ENCODE data around the gene ARMC6. TPM values are rescaled to one million over a fixed set of nuclear protein-coding genes. Genes with fewer than 3 reads are reported as not detected.

The ARMC6 gene
- total RNA-seq, 4 donors from 2014 or later, result 14.4 to 34.9 (median 26.0) TPM

- 84% methylated on average over 16 of the region's 16 CpGs for WGBS
- H3K4me1 ChIP-seq, result peaks cover 11% of the 10 kb centered on the region
- no peak overlapping the region for H3K27ac ChIP-seq
- DNase-seq (ENCODE audit: low spot score in 2 of 2), result no peak
- H3K4me3 ChIP-seq, result no peak overlapping the region
- no peaks in the 10 kb centered on the region for H3K27me3 ChIP-seq
- H3K9me3 ChIP-seq, result no peaks in the 10 kb centered on the region
- H3K36me3 ChIP-seq, result peaks cover 3% of the 10 kb centered on the region
- TF ChIP-seq POLR2AphosphoS5 (IDR thresholded peaks at IDR 0.05), result no peak
- TF ChIP-seq POLR2A (IDR thresholded peaks at IDR 0.05), result no peak
- TF ChIP-seq EP300 (IDR thresholded peaks at IDR 0.05), result no peak
- TF ChIP-seq, protein P1, sequence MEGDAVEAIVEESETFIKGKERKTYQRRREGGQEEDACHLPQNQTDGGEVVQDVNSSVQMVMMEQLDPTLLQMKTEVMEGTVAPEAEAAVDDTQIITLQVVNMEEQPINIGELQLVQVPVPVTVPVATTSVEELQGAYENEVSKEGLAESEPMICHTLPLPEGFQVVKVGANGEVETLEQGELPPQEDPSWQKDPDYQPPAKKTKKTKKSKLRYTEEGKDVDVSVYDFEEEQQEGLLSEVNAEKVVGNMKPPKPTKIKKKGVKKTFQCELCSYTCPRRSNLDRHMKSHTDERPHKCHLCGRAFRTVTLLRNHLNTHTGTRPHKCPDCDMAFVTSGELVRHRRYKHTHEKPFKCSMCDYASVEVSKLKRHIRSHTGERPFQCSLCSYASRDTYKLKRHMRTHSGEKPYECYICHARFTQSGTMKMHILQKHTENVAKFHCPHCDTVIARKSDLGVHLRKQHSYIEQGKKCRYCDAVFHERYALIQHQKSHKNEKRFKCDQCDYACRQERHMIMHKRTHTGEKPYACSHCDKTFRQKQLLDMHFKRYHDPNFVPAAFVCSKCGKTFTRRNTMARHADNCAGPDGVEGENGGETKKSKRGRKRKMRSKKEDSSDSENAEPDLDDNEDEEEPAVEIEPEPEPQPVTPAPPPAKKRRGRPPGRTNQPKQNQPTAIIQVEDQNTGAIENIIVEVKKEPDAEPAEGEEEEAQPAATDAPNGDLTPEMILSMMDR (IDR thresholded peaks at IDR 0.05), result no peak
Measured at GRCh38 chr19:19081642-19082151, 48.3 kb downstream of the ARMC6 start.

DNA sequence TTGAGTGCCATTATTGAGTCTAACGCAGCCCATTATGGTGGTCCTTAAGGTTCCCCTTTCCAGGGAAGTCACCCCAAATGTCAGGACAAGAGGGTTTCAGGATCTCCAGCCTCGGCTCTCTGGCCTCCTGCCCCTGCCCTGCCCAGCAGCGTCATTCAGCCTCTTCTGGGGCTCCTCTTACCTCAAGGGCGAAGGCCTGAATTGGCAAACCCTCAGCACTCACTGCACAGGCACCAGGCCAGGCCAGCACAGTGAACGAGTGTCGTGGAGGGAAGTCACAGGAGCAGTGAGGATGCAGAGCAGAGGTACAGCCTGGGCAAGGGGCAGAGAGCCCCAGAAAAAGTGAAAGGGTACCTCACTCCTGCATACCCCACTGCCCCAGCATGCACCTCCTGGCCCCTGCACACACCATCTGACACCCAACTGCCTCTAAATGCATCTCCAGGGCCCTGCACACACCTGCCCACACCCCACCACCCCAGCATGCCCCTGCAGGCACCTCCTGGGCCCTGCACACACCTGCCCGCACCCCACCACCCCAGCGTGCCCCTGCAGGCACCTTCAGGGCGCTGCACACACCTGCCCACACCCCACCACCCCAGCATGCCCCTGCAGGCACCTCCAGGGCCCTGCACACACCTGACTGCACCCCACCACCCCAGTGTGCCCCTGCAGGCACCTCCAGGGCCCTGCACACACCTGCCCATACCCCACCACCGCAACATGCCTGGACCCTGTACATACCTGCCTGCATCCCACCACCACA lies 50.2 kb downstream of the ARMC6 start:
- 80% methylated on average over 9 of the region's 10 CpGs for WGBS
- TF ChIP-seq POLR2A (IDR thresholded peaks at IDR 0.05) (no peak), EP300 (IDR thresholded peaks at IDR 0.05) (no peak), POLR2AphosphoS5 (IDR thresholded peaks at IDR 0.05) (no peak)
- TF ChIP-seq, protein P1 (IDR thresholded peaks at IDR 0.05), result no peak
- no peaks in the 10 kb centered on the region for H3K27me3 ChIP-seq
- peaks cover 3% of the 10 kb centered on the region for H3K36me3 ChIP-seq
- DNase-seq (ENCODE audit: low spot score in 2 of 2), result no peak
- H3K4me1 ChIP-seq, result peaks cover 11% of the 10 kb centered on the region
- no peak overlapping the region for H3K4me3 ChIP-seq
- no peaks in the 10 kb centered on the region for H3K9me3 ChIP-seq
- H3K27ac ChIP-seq, result no peak overlapping the region

DNA sequence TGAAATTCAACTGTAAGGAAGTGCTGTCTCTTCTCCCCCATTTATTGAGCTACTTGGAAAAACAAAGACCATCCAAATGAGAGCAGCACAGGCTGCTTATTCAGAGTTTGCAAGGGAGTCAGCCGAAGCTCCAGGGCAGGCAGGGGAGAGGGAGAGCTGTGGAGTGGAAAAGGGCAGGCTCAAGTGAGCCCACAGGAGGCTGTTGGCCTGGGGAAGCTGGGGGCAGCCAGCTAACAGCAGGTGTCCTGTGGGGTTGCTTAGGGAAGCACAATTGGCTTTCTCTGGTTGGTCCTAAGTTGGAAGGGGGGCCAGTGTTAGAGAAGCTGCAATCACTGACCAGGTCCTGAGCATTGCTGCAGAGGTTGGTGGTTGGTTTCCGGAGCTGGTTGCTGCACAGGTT lies 54.3 kb downstream of the ARMC6 start:
- Histone ChIP-seq H3K4me1 (peaks cover 11% of the 10 kb centered on the region), H3K27ac (no peak overlapping the region), H3K36me3 (peaks cover 3% of the 10 kb centered on the region), H3K9me3 (no peaks in the 10 kb centered on the region), H3K4me3 (no peak overlapping the region), H3K27me3 (no peaks in the 10 kb centered on the region)
- DNase-seq (ENCODE audit: low spot score in 2 of 2), result no peak
- TF ChIP-seq EP300 (IDR thresholded peaks at IDR 0.05), result no peak
- TF ChIP-seq, protein P1 (IDR thresholded peaks at IDR 0.05), result no peak
- TF ChIP-seq POLR2A (IDR thresholded peaks at IDR 0.05), result no peak
- no peak for TF ChIP-seq POLR2AphosphoS5 (IDR thresholded peaks at IDR 0.05)
- 89% methylated on average over 2 of the region's 2 CpGs for WGBS

- WGBS, result 86% methylated on average over 7 of the region's 7 CpGs
- Histone ChIP-seq H3K36me3 (peaks cover 12% of the 10 kb centered on the region), H3K27ac (no peak overlapping the region), H3K27me3 (no peaks in the 10 kb centered on the region), H3K4me1 (no peaks in the 10 kb centered on the region), H3K4me3 (no peak overlapping the region), H3K9me3 (no peaks in the 10 kb centered on the region)
- DNase-seq (ENCODE audit: low spot score in 2 of 2), result no peak
- TF ChIP-seq POLR2A (IDR thresholded peaks at IDR 0.05) (no peak), POLR2AphosphoS5 (IDR thresholded peaks at IDR 0.05) (no peak), EP300 (IDR thresholded peaks at IDR 0.05) (no peak)
- TF ChIP-seq, protein P1 (IDR thresholded peaks at IDR 0.05), result no peak
Measured at GRCh38 chr19:19094513-19094912, 61.1 kb downstream of the ARMC6 start.

GRCh38 chr19:19095691-19096090 lies 62.3 kb downstream of the ARMC6 start:
- WGBS, result 77% methylated on average over 11 of the region's 11 CpGs
- Histone ChIP-seq H3K27ac (no peak overlapping the region), H3K9me3 (no peaks in the 10 kb centered on the region), H3K4me1 (no peaks in the 10 kb centered on the region), H3K27me3 (no peaks in the 10 kb centered on the region), H3K36me3 (peaks cover 12% of the 10 kb centered on the region), H3K4me3 (no peak overlapping the region)
- TF ChIP-seq POLR2AphosphoS5 (IDR thresholded peaks at IDR 0.05), result no peak
- TF ChIP-seq POLR2A (IDR thresholded peaks at IDR 0.05), result no peak
- no peak for TF ChIP-seq EP300 (IDR thresholded peaks at IDR 0.05)
- TF ChIP-seq, protein P1 (IDR thresholded peaks at IDR 0.05), result no peak
- no peak for DNase-seq (ENCODE audit: low spot score in 2 of 2)

Measured in suprapubic skin (tissue), 4 donors.